Non-pigmented ciliary epithelial cell (primary cell): ENCODE results near the gene HSF5.
"Not testable (repeated sequence)": the region's sequence is repeated elsewhere in the genome, so short reads cannot be mapped to it uniquely, and the experiment has no call there.

ENCODE experiments used
- DNase-seq: peaks from one replicate; pipeline ENCODE4 v3.0.0-alpha.2; 2010; ENCODE audit warnings: low read depth

The HSF5 gene

GRCh38 chr17:58481798-58482197 lies 6.4 kb downstream of the HSF5 start:
- DNase-seq: not testable (repeated sequence)

- no peak for DNase-seq
Observed at GRCh38 chr17:58480090-58480489, 8.1 kb downstream of the HSF5 start.

- no peak for DNase-seq
Observed at GRCh38 chr17:58476812-58477211, 11.4 kb downstream of the HSF5 start.

- no peak for DNase-seq
Observed at GRCh38 chr17:58475985-58476384, 12.2 kb downstream of the HSF5 start.

GRCh38 chr17:58470356-58470755 lies 17.9 kb downstream of the HSF5 start:
- no peak for DNase-seq

GRCh38 chr17:58468944-58469343 lies 19.3 kb downstream of the HSF5 start:
- DNase-seq: no peak

GRCh38 chr17:58455491-58455890 lies 32.7 kb downstream of the HSF5 start:
- no peak for DNase-seq

GRCh38 chr17:58452738-58453137 lies 35.5 kb downstream of the HSF5 start:
- peak; percentile 9 for DNase-seq

- peak; percentile 55 for DNase-seq
Observed at GRCh38 chr17:58447039-58447975, 40.9 kb downstream of the HSF5 start.

- no peak for DNase-seq
Observed at GRCh38 chr17:58446086-58446485, 42.1 kb downstream of the HSF5 start.

GRCh38 chr17:58436805-58437239 lies 51.4 kb downstream of the HSF5 start:
- no peak for DNase-seq

GRCh38 chr17:58436245-58436644 lies 52.0 kb downstream of the HSF5 start:
- DNase-seq: no peak

GRCh38 chr17:58432806-58433573 lies 55.2 kb downstream of the HSF5 start:
- DNase-seq: no peak

GRCh38 chr17:58427807-58428206 lies 60.4 kb downstream of the HSF5 start:
- no peak for DNase-seq

GRCh38 chr17:58421711-58422110 lies 66.5 kb downstream of the HSF5 start:
- DNase-seq: no peak

- DNase-seq: no peak
Observed at GRCh38 chr17:58420827-58421226, 67.4 kb downstream of the HSF5 start.

GRCh38 chr17:58417300-58418092 lies 70.7 kb downstream of the HSF5 start, which contains the start of gene RNF43:
TSS of gene RNF43 (minus strand) at chr17:58417534. CDS start at chr17:58415577, 1,957 bp downstream.
- peak; percentile 37 for DNase-seq

GRCh38 chr17:58416937-58417299 lies 71.3 kb downstream of the HSF5 start:
- no peak for DNase-seq

- DNase-seq: no peak
Observed at GRCh38 chr17:58416396-58416795, 71.8 kb downstream of the HSF5 start.

- no peak for DNase-seq
Observed at GRCh38 chr17:58415371-58416055, 72.7 kb downstream of the HSF5 start.

GRCh38 chr17:58414596-58414997 lies 73.6 kb downstream of the HSF5 start:
- DNase-seq: no peak

GRCh38 chr17:58413684-58414083 lies 74.5 kb downstream of the HSF5 start:
- no peak for DNase-seq
